HL-60 (cell line): Measurements from ENCODE around the gene ADAMTS4.

Source experiments
- DNase-seq, 2 experiments: peaks; one replicate each; pipeline ENCODE4 v3.0.0-alpha.2; 2010 to 2020; ENCODE audit warnings: low read depth in 1 of 2, low spot score in 1 of 2
- H3K27ac ChIP-seq: fragments of 250-450 bp; sonication (Bioruptor Pico); replicated peaks from 2 replicates; pipeline ENCODE4 v1.5.1; 2020; ENCODE audit warnings: mild to moderate bottlenecking, moderate library complexity
- H3K27me3 ChIP-seq: fragments of 250-450 bp; sonication (Bioruptor Pico); 2 replicates; pipeline ENCODE4 v1.5.1; 2021; ENCODE audit warnings: mild to moderate bottlenecking, moderate library complexity; ENCODE audit not compliant: insufficient read depth, poor library complexity, severe bottlenecking
- H3K4me3 ChIP-seq: replicated peaks from 2 replicates; pipeline ENCODE4 v1.5.1; 2011; ENCODE audit warnings: mild to moderate bottlenecking, control low read depth, low read length; ENCODE audit not compliant: insufficient read depth
- CTCF ChIP-seq: IDR thresholded peaks from one replicate; pipeline ENCODE4 v1.5.1; 2011; ENCODE audit warnings: low read length, control low read depth, inconsistent platforms; ENCODE audit not compliant: insufficient read depth
- GABPA ChIP-seq: IDR thresholded peaks from 2 replicates; pipeline ENCODE4 v1.6.1; 2012; ENCODE audit warnings: low read depth
- POLR2AphosphoS5 ChIP-seq: IDR thresholded peaks from 2 replicates; pipeline ENCODE4 v1.6.1; 2012; ENCODE audit warnings: low read depth
- REST ChIP-seq: IDR thresholded peaks from 2 replicates; pipeline ENCODE4 v1.6.1; 2012; ENCODE audit warnings: low read depth; ENCODE audit not compliant: insufficient replicate concordance
- SPI1 ChIP-seq: IDR thresholded peaks from 2 replicates; pipeline ENCODE4 v1.6.1; 2012; ENCODE audit warnings: low read depth, mild to moderate bottlenecking, borderline replicate concordance

The ADAMTS4 gene

DNA sequence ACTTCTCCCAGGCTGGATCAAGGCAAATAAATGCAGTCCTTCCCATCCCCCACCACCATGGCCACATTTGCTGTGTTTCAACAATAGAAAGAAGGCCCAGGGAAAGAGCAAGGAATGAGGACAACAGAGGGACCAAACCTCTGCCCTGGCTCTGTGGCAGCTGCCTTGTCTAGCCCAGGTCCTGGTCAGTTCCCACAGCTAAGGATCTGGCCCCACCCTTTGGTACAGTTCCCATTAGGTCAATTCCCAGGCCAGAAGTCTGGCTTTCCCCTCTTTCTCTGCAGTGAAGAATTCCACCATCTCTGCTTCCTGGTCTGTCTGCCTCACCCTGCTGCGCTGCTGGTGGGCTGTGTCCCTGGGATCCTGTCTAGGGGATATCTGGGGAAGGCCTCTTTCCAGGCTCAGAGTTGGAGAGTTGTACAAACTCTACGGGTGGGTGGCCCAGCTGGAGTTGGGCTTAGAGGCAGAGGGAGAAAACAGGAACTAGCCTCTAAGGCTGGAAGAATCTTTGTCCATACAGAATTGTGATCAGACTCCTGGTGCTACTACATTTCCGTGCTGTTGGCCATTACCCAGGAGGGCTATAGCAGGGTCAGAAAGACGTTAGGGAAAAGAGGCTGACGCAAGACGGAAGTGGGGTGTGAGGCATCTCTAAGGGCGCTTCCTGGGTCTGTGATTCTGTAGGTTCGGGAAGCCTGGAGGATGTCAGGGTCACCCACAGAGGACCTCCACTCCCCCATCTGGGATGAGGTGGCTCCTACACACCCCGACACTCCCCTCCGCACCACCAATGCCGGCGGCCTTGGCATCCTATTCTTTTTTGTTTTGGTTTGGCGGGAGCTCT, 2.4 kb upstream of the ADAMTS4 start:
- peak; percentile 57 to 82 for DNase-seq
- no peaks in the 10 kb centered on the region for H3K27me3 ChIP-seq
- H3K4me3 ChIP-seq = peak overlapping the region; percentile 37
- no peak for TF ChIP-seq GABPA
- no peak for TF ChIP-seq POLR2AphosphoS5
- peak; percentile 68; the same call in 1 of the 2 replicates for TF ChIP-seq SPI1
- H3K27ac ChIP-seq = peak overlapping the region; percentile 95

GRCh38 chr1:161200421-161200991, 1.7 kb upstream of the ADAMTS4 start:
- no peaks in the 10 kb centered on the region for H3K27me3 ChIP-seq
- no peak overlapping the region for H3K4me3 ChIP-seq
- no peak for DNase-seq
- TF ChIP-seq GABPA (no peak), SPI1 (no peak), REST (no peak), CTCF (no peak), POLR2AphosphoS5 (no peak)
- H3K27ac ChIP-seq = peak overlapping the region; percentile 95

DNA sequence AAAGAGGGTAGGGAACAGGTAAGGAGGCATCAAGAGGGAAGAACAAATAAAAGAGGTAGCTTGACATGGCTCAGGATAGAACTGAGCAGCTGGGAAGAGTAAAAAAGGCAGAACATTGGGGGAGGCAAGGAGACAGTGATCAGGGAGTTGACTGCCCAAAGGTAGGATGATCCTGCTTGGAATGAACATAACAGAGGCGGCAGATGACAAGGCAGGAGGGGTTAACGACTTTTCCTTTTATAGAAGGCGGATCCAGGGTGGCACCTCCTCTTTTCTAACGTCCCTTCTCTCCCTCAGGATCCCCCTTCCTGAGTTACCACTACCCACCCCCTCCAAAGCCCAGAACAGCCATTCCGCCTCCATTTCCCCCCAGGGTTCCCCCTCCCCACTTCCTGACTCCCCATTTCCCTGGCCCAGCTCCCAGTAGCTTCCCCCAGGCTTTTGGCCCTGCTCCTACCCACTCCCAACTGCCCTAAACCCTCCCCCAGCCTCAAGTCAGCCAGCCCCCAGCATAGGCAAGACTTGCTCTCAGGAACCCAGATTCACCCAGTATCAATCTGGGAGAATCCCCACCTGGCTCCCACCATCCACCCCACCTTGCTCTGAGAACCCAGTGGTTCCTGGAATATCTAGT, 769 bp upstream of the ADAMTS4 start:
- no peak for DNase-seq
- no peak for TF ChIP-seq GABPA
- TF ChIP-seq CTCF = no peak
- no peak for TF ChIP-seq POLR2AphosphoS5
- no peak for TF ChIP-seq REST
- TF ChIP-seq SPI1 = no peak
- no peak overlapping the region for H3K27ac ChIP-seq
- H3K4me3 ChIP-seq = no peak overlapping the region
- H3K27me3 ChIP-seq = no peaks in the 10 kb centered on the region
